Kidney tubule cell (primary cell): Measurements from ENCODE around the gene TLX2.
"Not testable (repeated sequence)": the region's sequence is repeated elsewhere in the genome, so short reads cannot be mapped to it uniquely, and the experiment has no call there.

ENCODE experiments used
- DNase-seq: peaks from one replicate; pipeline ENCODE4 v3.0.0-alpha.2; 2018; ENCODE audit warnings: low spot score

TLX2 gene

GRCh38 chr2:74514368-74515270, at the start of gene TLX2:
TLX2 (plus strand) TSS chr2:74514450; CDS start chr2:74514807, 357 bp downstream.
- no peak for DNase-seq

- not testable (repeated sequence) for DNase-seq
Measured at GRCh38 chr2:74470742-74471141, 43.5 kb upstream of the TLX2 start.

GRCh38 chr2:74471332-74472065, 42.8 kb upstream of the TLX2 start:
- peak; percentile 28 for DNase-seq

GRCh38 chr2:74472086-74472944, 41.9 kb upstream of the TLX2 start, which contains the start of gene MRPL53:
MRPL53 (minus strand) TSS chr2:74472680; CDS start chr2:74472660, 20 bp downstream.
- DNase-seq, result peak; percentile 93

GRCh38 chr2:74472945-74473258, 41.3 kb upstream of the TLX2 start:
- no peak for DNase-seq

- no peak for DNase-seq
Measured at GRCh38 chr2:74474481-74474880, 39.8 kb upstream of the TLX2 start.

- no peak for DNase-seq
Measured at GRCh38 chr2:74474899-74475298, 39.4 kb upstream of the TLX2 start.

- no peak for DNase-seq
Measured at GRCh38 chr2:74481431-74481830, 32.8 kb upstream of the TLX2 start.

- DNase-seq, result peak; percentile 38
Measured at GRCh38 chr2:74481961-74482800, 32.1 kb upstream of the TLX2 start.

GRCh38 chr2:74482801-74483674, 31.2 kb upstream of the TLX2 start, which contains the start of the genes CCDC142 and TTC31:
CCDC142 (minus strand) TSS chr2:74482998; CDS start chr2:74482837, 161 bp downstream.
TTC31 (plus strand) TSS chr2:74483081; CDS start chr2:74483096, 15 bp downstream.
- DNase-seq, result peak; percentile 95

GRCh38 chr2:74483675-74484164, 30.5 kb upstream of the TLX2 start:
- not testable (repeated sequence) for DNase-seq

GRCh38 chr2:74486141-74486540, 28.1 kb upstream of the TLX2 start:
- DNase-seq, result no peak

- no peak for DNase-seq
Measured at GRCh38 chr2:74488643-74489481, 25.4 kb upstream of the TLX2 start.

GRCh38 chr2:74489906-74490305, 24.3 kb upstream of the TLX2 start:
- DNase-seq, result no peak

- DNase-seq, result no peak
Measured at GRCh38 chr2:74491648-74492544, 22.4 kb upstream of the TLX2 start.

GRCh38 chr2:74493546-74493945, 20.7 kb upstream of the TLX2 start:
- DNase-seq, result peak; percentile 31

- DNase-seq, result no peak
Measured at GRCh38 chr2:74495440-74495839, 18.8 kb upstream of the TLX2 start.
